CD4-positive, alpha-beta T cell treated with Interleukin-15 for 4 hours (primary cell): ENCODE measurements around the gene KIR2DL3.

ENCODE experiments used
- DNase-seq: peaks from one replicate; pipeline ENCODE4 v3.0.0-alpha.2; 2020; ENCODE audit warnings: low spot score

The KIR2DL3 gene

GRCh38 chr19:54795758-54796157, 57.4 kb downstream of the KIR2DL3 start:
- DNase-seq = no peak
